ENCODE results near the gene GCSAML.

GCSAML gene

GRCh38 chr1:247576514-247576913 is 27.6 kb downstream of the GCSAML start:
- no peak for DNase-seq

GRCh38 chr1:247578946-247579460 is 30.1 kb downstream of the GCSAML start:
- DNase-seq = no peak

- DNase-seq = no peak
These were observed 39.1 kb downstream of the GCSAML start, which contains the start of gene OR2G2 for GRCh38 chr1:247588060-247588459. Gene OR2G2 (plus strand): TSS chr1:247588360. CDS start chr1:247588360, 0 bp downstream.

DNA sequence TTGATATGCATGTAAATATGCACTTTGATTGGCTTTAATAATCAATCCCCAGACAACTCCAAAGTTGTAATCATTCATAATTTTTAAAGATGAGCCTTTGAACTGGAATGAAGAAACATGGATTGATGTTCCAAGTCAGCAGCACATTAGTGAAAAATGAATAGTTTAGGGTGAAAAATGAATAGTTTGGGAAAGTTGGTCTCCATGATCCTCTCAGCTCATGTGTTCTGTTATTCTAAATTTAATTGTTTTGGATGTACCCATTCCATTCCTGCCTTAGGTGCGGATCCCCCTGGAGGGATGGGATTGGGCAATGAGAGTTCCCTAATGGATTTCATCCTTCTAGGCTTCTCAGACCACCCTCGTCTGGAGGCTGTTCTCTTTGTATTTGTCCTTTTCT is 56.4 kb downstream of the GCSAML start, which contains the start of gene OR2G3:
Gene OR2G3 (plus strand): TSS at position 301 of the 400 bp plus-strand sequence. CDS start 0 bp downstream, at position 301.
- no peak for DNase-seq

GRCh38 chr1:247613405-247613804 is 64.5 kb downstream of the GCSAML start:
- DNase-seq = no peak

DNA sequence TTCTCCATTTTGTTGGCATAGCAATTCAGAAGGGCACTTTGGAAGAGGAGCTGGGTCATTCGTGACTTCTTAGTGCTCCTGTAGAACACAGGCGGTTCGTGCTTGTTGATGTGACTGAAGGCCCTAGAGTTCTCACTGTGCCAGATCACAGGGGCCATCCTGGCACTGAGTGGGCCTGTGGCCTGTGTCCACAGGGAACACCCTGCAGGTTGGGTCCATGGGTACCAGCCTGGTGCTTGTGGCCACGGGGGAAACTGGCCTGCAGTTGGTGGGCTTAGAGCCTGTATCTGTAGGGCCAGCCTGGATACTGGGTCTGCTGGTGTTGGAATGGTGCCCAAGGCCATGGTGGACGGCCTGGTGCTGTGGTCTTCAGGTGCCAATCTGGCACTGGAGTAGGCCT is 65.7 kb downstream of the GCSAML start:
- no peak for DNase-seq

Measured in NCI-H2029 treated with DMSO at 0.1 percent for 48 hours (cell line).